Right atrium auricular region (tissue), 2 donors: ENCODE data around the gene UBTD1. TPM values are rescaled to one million over a fixed set of nuclear protein-coding genes. Genes with fewer than 3 reads are reported as not detected.
A peak's percentile ranks its signal among the peaks of the same experiment; 100 is the strongest.
"Not testable (repeated sequence)": the region's sequence is repeated elsewhere in the genome, so short reads cannot be mapped to it uniquely, and the experiment has no call there.

Experiments
- DNase-seq: peaks from one replicate; pipeline ENCODE4 v3.0.0-alpha.2; 2019; ENCODE audit warnings: low spot score
- H3K27ac ChIP-seq, 2 donors: fragments of 200-600 bp; sonication (generic); 1 replicate in 1 of 2; 2 replicates in 1 of 2; pipeline ENCODE4 v1.5.1; 2016 to 2019
- H3K27me3 ChIP-seq, 2 donors: fragments of 200-600 bp; sonication (generic); one replicate each; pipeline versions ENCODE4 v1.5.1 to v1.6.0; 2017 to 2019
- H3K36me3 ChIP-seq: fragments of 200-600 bp; sonication (generic); one replicate; pipeline ENCODE4 v1.5.1; 2016
- H3K4me1 ChIP-seq, 2 donors: fragments of 200-600 bp; sonication (generic); one replicate each; pipeline versions ENCODE4 v1.5.1 to v1.6.0; 2017 to 2019
- H3K4me3 ChIP-seq, 2 donors: fragments of 200-600 bp; sonication (generic); 1 replicate in 1 of 2; 2 replicates in 1 of 2; pipeline ENCODE4 v1.5.1; 2017 to 2019; ENCODE audit warnings: mild to moderate bottlenecking in 1 of 2, moderate library complexity in 1 of 2
- H3K9me3 ChIP-seq, 2 donors: fragments of 200-600 bp; sonication (generic); one replicate each; pipeline ENCODE4 v1.5.1; 2019
- total RNA-seq, 2 donors: library from RNA; depleted of rRNA; stranded (reverse); fragments of >200 nt; gene quantifications; one replicate each; pipeline ENCODE4 v1.1.0, GENCODE V29; 2016
- TF ChIP-seq, protein P1 (sequence below), 2 donors: fragments of 200-600 bp; sonication (generic); IDR thresholded peaks; one replicate each; pipeline ENCODE4 v1.5.1; 2019; ENCODE audit warnings: antibody characterized with exemption in 2 of 2

UBTD1 gene
- total RNA-seq, 2 donors from 2014 or later: 26.7 to 30.7 TPM

DNA sequence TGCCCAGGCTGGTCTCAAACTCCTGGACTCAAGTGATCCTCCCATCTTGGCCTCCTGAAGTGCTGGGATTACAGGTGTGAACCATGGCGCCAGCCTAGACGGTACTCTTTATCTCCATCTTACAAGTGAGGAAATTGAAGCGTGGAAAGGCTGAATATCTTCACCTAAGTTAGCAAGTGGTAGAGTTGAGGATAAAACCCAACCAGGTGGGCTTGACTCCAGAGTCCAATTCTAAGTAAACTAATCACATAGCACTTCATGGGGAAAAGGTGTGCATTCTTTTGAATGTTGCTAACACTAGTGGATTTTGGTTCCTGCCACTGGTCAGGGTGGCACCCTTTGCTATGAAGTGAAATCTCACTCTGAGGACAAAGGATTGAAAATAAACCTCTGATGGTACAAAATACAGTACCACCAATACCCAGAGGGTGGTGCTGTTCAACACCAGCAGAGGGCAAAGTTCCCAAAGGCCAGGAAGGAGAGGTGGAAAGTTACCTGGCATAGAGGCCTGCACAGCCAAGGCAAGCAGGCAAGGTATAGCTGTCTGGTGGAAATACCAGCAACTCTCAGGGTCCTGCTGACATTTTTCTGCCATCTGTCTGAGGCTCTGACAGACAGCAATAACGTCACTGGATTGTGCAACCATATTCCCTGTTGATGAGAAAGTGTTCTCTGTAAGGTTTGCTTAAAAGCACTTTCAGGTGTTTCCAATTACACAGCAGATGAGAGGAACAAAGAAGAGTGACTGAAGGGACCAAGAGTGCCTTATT, 35.2 kb upstream of the UBTD1 start:
- H3K9me3 ChIP-seq: no peaks in the 10 kb centered on the region
- TF ChIP-seq, protein P1, sequence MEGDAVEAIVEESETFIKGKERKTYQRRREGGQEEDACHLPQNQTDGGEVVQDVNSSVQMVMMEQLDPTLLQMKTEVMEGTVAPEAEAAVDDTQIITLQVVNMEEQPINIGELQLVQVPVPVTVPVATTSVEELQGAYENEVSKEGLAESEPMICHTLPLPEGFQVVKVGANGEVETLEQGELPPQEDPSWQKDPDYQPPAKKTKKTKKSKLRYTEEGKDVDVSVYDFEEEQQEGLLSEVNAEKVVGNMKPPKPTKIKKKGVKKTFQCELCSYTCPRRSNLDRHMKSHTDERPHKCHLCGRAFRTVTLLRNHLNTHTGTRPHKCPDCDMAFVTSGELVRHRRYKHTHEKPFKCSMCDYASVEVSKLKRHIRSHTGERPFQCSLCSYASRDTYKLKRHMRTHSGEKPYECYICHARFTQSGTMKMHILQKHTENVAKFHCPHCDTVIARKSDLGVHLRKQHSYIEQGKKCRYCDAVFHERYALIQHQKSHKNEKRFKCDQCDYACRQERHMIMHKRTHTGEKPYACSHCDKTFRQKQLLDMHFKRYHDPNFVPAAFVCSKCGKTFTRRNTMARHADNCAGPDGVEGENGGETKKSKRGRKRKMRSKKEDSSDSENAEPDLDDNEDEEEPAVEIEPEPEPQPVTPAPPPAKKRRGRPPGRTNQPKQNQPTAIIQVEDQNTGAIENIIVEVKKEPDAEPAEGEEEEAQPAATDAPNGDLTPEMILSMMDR (IDR thresholded peaks at IDR 0.05): peak; percentile 65 to 88
- H3K4me3 ChIP-seq: no peak overlapping the region
- DNase-seq: no peak
- H3K36me3 ChIP-seq: peaks cover 99% of the 10 kb centered on the region
- H3K27me3 ChIP-seq: no peaks in the 10 kb centered on the region
- H3K4me1 ChIP-seq: no peaks in the 10 kb centered on the region
- peak overlapping the region; percentile 49 to 54 for H3K27ac ChIP-seq

DNA sequence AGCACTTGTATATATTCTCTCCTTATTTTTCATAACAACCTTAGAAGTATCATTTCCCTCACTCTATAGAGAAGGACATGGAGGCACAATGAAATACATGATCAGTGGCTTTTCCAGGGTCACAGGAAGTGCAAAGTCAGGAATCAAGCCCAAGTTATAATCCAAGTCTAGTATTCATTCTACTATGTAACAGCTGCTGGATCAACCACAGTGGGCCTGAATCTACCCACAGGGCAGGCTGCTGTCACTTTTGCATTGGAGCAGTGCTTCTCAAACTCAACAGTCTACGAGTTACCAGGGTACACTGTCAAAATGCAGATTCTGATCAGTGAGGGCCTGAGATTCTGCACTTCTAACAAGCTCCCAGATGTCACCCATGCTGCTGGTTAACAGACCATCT, 34.5 kb upstream of the UBTD1 start:
- TF ChIP-seq, protein P1 (IDR thresholded peaks at IDR 0.05): no peak
- DNase-seq: no peak
- H3K36me3 ChIP-seq: peaks cover 99% of the 10 kb centered on the region
- H3K4me1 ChIP-seq: no peaks in the 10 kb centered on the region
- no peaks in the 10 kb centered on the region for H3K27me3 ChIP-seq
- H3K9me3 ChIP-seq: no peaks in the 10 kb centered on the region
- H3K27ac ChIP-seq: peak overlapping the region in 1 of 2 donors; percentile 54
- H3K4me3 ChIP-seq: no peak overlapping the region

DNA sequence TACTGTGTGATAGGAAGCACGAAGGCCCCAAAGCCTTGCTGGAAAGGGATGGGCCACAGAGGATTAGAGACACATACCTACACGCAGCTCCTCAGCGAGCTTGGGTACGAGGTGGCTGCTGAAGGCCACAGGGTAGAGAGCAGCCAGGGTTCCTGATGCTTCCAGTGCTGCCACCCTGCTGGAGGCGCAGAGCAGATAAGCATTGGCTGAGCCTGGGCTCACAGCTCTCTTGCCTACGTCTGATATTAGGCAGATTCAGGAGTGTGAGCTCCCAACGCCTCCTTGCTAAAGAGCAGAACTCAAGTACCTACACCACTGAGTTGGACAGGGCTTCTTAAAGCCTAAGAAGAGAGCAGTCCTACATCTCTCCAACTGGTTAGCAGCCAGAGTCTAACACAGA, 32.7 kb upstream of the UBTD1 start:
- TF ChIP-seq, protein P1 (IDR thresholded peaks at IDR 0.05): no peak
- H3K27me3 ChIP-seq: no peaks in the 10 kb centered on the region
- no peaks in the 10 kb centered on the region for H3K4me1 ChIP-seq
- DNase-seq: no peak
- H3K9me3 ChIP-seq: no peaks in the 10 kb centered on the region
- peaks cover 100% of the 10 kb centered on the region for H3K36me3 ChIP-seq
- no peak overlapping the region for H3K4me3 ChIP-seq
- H3K27ac ChIP-seq: no peak overlapping the region

GRCh38 chr10:97466755-97467154, 32.0 kb upstream of the UBTD1 start:
- Histone ChIP-seq H3K36me3 (peaks cover 100% of the 10 kb centered on the region), H3K27ac (no peak overlapping the region), H3K9me3 (no peaks in the 10 kb centered on the region), H3K27me3 (no peaks in the 10 kb centered on the region), H3K4me1 (no peaks in the 10 kb centered on the region), H3K4me3 (no peak overlapping the region)
- TF ChIP-seq, protein P1 (IDR thresholded peaks at IDR 0.05): no peak
- no peak for DNase-seq

GRCh38 chr10:97468162-97468561, 30.6 kb upstream of the UBTD1 start:
- TF ChIP-seq, protein P1 (IDR thresholded peaks at IDR 0.05): no peak
- Histone ChIP-seq H3K36me3 (peaks cover 100% of the 10 kb centered on the region), H3K9me3 (no peaks in the 10 kb centered on the region), H3K4me1 (no peaks in the 10 kb centered on the region), H3K4me3 (no peak overlapping the region), H3K27me3 (no peaks in the 10 kb centered on the region), H3K27ac (no peak overlapping the region)
- DNase-seq: no peak

DNA sequence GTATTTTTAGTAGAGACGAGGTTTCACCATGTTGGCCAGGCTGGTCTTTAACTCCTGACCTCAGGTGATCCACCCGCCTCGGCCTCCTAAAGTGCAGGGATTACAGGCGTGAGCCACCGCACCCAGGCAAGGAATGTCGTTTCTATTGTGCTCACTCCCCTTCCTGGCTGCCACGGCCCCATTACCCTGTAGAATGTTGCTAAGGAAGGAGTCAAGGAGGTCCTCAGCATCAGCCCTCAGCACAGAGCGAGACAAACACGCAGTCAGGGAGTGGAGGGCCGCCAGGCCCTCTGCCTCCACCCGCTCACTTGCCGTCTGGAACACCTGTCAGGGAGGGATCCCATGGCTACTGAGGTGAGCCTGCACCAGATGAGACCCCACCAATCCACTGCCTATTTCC, 29.9 kb upstream of the UBTD1 start:
- H3K9me3 ChIP-seq, H3K27ac ChIP-seq, H3K27me3 ChIP-seq, H3K4me3 ChIP-seq, DNase-seq, H3K4me1 ChIP-seq: not testable (repeated sequence)
- H3K36me3 ChIP-seq: peaks cover 98% of the 10 kb centered on the region
